IMR-90 (cell line): ENCODE data around the gene MAML3. TPM values are rescaled to one million over a fixed set of nuclear protein-coding genes. Genes with fewer than 3 reads are reported as not detected.

Experiments used
- ATAC-seq: fragments of 200-7000 bp; cut with Tn5 transposase; 2 replicates; pipeline ENCODE4 v1.9.1; 2020; ENCODE audit warnings: low read depth, mild to moderate bottlenecking, moderate library complexity
- BruUV-seq: library from RNA; stranded (reverse); fragments of 400-500 nt; replicated peaks from 2 replicates; lab custom pipeline; 2021; lab: Mats Ljungman, UMichigan
- CTCF ChIA-PET: fragments of 300-600 bp; formaldehyde crosslinking; extraction: SDS; loops from one replicate; lab custom pipeline; 2021; ENCODE audit warnings: antibody characterized with exemption; lab: Yijun Ruan, JAX
- POLR2A ChIA-PET: fragments of 300-600 bp; sonication (Branson Sonifier 250); formaldehyde crosslinking; loops from one replicate; lab custom pipeline; 2022; ENCODE audit warnings: antibody characterized with exemption; ENCODE audit not compliant: unreplicated experiment; lab: Charles Lee
- DNase-seq: peaks from one replicate; pipeline ENCODE4 v3.0.0; 2013
- H2AFZ ChIP-seq: replicated peaks from 2 replicates; pipeline ENCODE3; 2013; ENCODE audit warnings: low read length, mild to moderate bottlenecking; ENCODE audit not compliant: poor library complexity
- H2AK5ac ChIP-seq: 2 replicates; pipeline ENCODE4 v1.6.1; 2013; ENCODE audit warnings: low read depth, low read length, inconsistent platforms
- H2AK9ac ChIP-seq: replicated peaks from 2 replicates; pipeline ENCODE3; 2013; ENCODE audit warnings: mild to moderate bottlenecking, low read depth, low read length, moderate library complexity; ENCODE audit not compliant: poor library complexity
- H2BK120ac ChIP-seq: 2 replicates; pipeline ENCODE4 v1.6.1; 2013; ENCODE audit warnings: low read depth, low read length, inconsistent platforms
- H2BK15ac ChIP-seq: 3 replicates; pipeline ENCODE4 v1.6.1; 2013; ENCODE audit warnings: low read depth, low read length, inconsistent platforms
- H2BK20ac ChIP-seq: 2 replicates; pipeline ENCODE4 v1.6.1; 2013; ENCODE audit warnings: low read depth, mild to moderate bottlenecking, inconsistent platforms, low read length, moderate library complexity
- H2BK5ac ChIP-seq: 2 replicates; pipeline ENCODE4 v1.6.1; 2013; ENCODE audit warnings: mild to moderate bottlenecking, low read depth, low read length, inconsistent platforms; ENCODE audit not compliant: poor library complexity, severe bottlenecking
- H3K14ac ChIP-seq: replicated peaks from 2 replicates; pipeline ENCODE4 v1.6.1; 2013; ENCODE audit warnings: low read depth, low read length, inconsistent platforms
- H3K18ac ChIP-seq: 2 replicates; pipeline ENCODE4 v1.6.1; 2013; ENCODE audit warnings: low read depth, low read length, control low read depth
- H3K23ac ChIP-seq: 2 replicates; pipeline ENCODE4 v1.6.1; 2013; ENCODE audit warnings: low read depth, low read length, inconsistent platforms
- H3K27ac ChIP-seq: 2 replicates; pipeline ENCODE4 v1.5.1; 2013; ENCODE audit warnings: mild to moderate bottlenecking, control low read depth, low read length; ENCODE audit not compliant: insufficient read depth
- H3K27me3 ChIP-seq: 2 replicates; pipeline ENCODE4 v1.6.1; 2013; ENCODE audit warnings: low read length; ENCODE audit not compliant: control insufficient read depth, insufficient read depth
- H3K36me3 ChIP-seq: 2 replicates; pipeline ENCODE4 v1.6.1; 2013; ENCODE audit warnings: low read length, mixed read lengths; ENCODE audit not compliant: control insufficient read depth, insufficient read depth
- H3K4ac ChIP-seq: 2 replicates; pipeline ENCODE4 v1.6.1; 2013; ENCODE audit warnings: low read depth, low read length, inconsistent platforms
- H3K4me1 ChIP-seq: 2 replicates; pipeline ENCODE4 v1.6.1; 2013; ENCODE audit warnings: low read length, mixed read lengths; ENCODE audit not compliant: control insufficient read depth, insufficient read depth
- H3K4me2 ChIP-seq: 2 replicates; pipeline ENCODE4 v1.6.1; 2013; ENCODE audit warnings: low read depth, mild to moderate bottlenecking, control low read depth, low read length, moderate library complexity
- H3K4me3 ChIP-seq: 2 replicates; pipeline ENCODE4 v1.5.1; 2013; ENCODE audit warnings: low read depth, mild to moderate bottlenecking, control low read depth, low read length, moderate library complexity; ENCODE audit not compliant: insufficient read depth
- H3K56ac ChIP-seq: 2 replicates; pipeline ENCODE4 v1.6.1; 2013; ENCODE audit warnings: low read length, inconsistent platforms; ENCODE audit not compliant: insufficient read depth; ENCODE audit errors: extremely low read depth
- H3K79me1 ChIP-seq, 2 experiments: 2 replicates each; pipeline ENCODE4 v1.6.1; 2013; ENCODE audit warnings: low read length in 2 of 2, inconsistent platforms in 1 of 2, low read depth in 1 of 2
- H3K9ac ChIP-seq: 2 replicates; pipeline ENCODE4 v1.6.1; 2013; ENCODE audit warnings: low read depth, low read length, control low read depth
- H3K9me1 ChIP-seq: 2 replicates; pipeline ENCODE4 v1.6.1; 2013; ENCODE audit warnings: low read length, inconsistent platforms; ENCODE audit not compliant: insufficient read depth
- H3K9me3 ChIP-seq: 2 replicates; pipeline ENCODE4 v1.6.1; 2013; ENCODE audit warnings: low read length; ENCODE audit not compliant: control insufficient read depth, insufficient read depth
- H4K20me1 ChIP-seq: 2 replicates; pipeline ENCODE4 v1.6.1; 2013; ENCODE audit warnings: low read length, inconsistent platforms; ENCODE audit not compliant: insufficient read depth
- H4K5ac ChIP-seq: 2 replicates; pipeline ENCODE4 v1.6.1; 2013; ENCODE audit warnings: mild to moderate bottlenecking, low read depth, low read length, control low read depth
- H4K8ac ChIP-seq, 2 experiments: 2 replicates each; pipeline ENCODE4 v1.6.1; 2013; ENCODE audit warnings: low read depth in 2 of 2, low read length in 2 of 2, control low read depth in 1 of 2, inconsistent platforms in 1 of 2
- H4K91ac ChIP-seq: 2 replicates; pipeline ENCODE4 v1.6.1; 2013; ENCODE audit warnings: low read depth, low read length, inconsistent platforms; ENCODE audit not compliant: insufficient read depth
- BHLHE40 ChIP-seq: fragments of 150-350 bp; IDR thresholded peaks from 2 replicates; pipeline ENCODE4 v1.6.1; 2016; ENCODE audit warnings: mild to moderate bottlenecking, low read depth, low read length
- CEBPB ChIP-seq: IDR thresholded peaks from 2 replicates; pipeline ENCODE4 v1.6.1; 2012; ENCODE audit warnings: low read depth, low read length, improper control_type of control experiment
- CHD1 ChIP-seq: IDR thresholded peaks from 2 replicates; pipeline ENCODE4 v1.6.1; 2012; ENCODE audit warnings: low read depth, low read length, improper control_type of control experiment
- CTCF ChIP-seq: conservative IDR thresholded peaks from 2 replicates; pipeline ENCODE4 v1.5.1; 2012; ENCODE audit warnings: mild to moderate bottlenecking, low read depth, low read length, improper control_type of control experiment
- ELK1 ChIP-seq: fragments of 150-350 bp; IDR thresholded peaks from 2 replicates; pipeline ENCODE4 v1.6.1; 2016; ENCODE audit warnings: low read depth, mild to moderate bottlenecking, low read length, moderate library complexity, borderline replicate concordance
- FOS ChIP-seq: fragments of 150-350 bp; IDR thresholded peaks from 2 replicates; pipeline ENCODE4 v1.6.1; 2016; ENCODE audit warnings: low read depth, low read length
- MAFK ChIP-seq: IDR thresholded peaks from 2 replicates; pipeline ENCODE4 v1.6.1; 2012; ENCODE audit warnings: low read depth, low read length, improper control_type of control experiment
- MAZ ChIP-seq: IDR thresholded peaks from 2 replicates; pipeline ENCODE4 v1.6.1; 2012; ENCODE audit warnings: low read depth, mild to moderate bottlenecking, low read length, improper control_type of control experiment, moderate library complexity, borderline replicate concordance
- MXI1 ChIP-seq: IDR thresholded peaks from 2 replicates; pipeline ENCODE4 v1.6.1; 2012; ENCODE audit warnings: low read depth, mild to moderate bottlenecking, low read length, moderate library complexity, borderline replicate concordance
- NFE2L2 ChIP-seq: fragments of 150-350 bp; IDR thresholded peaks from 2 replicates; pipeline ENCODE4 v1.6.1; 2016; ENCODE audit warnings: low read depth, mild to moderate bottlenecking, low read length
- POLR2A ChIP-seq: IDR thresholded peaks from 2 replicates; pipeline ENCODE4 v1.6.1; 2012; ENCODE audit warnings: mild to moderate bottlenecking, low read depth, low read length
- RAD21 ChIP-seq: IDR thresholded peaks from 2 replicates; pipeline ENCODE4 v1.6.1; 2012; ENCODE audit warnings: low read length, improper control_type of control experiment
- RCOR1 ChIP-seq: IDR thresholded peaks from 2 replicates; pipeline ENCODE4 v1.6.1; 2012; ENCODE audit warnings: mild to moderate bottlenecking, low read length, improper control_type of control experiment; ENCODE audit not compliant: insufficient replicate concordance
- RFX5 ChIP-seq: IDR thresholded peaks from 2 replicates; pipeline ENCODE4 v1.8.0; 2012; ENCODE audit warnings: low read depth, mild to moderate bottlenecking, low read length, moderate library complexity
- SMC3 ChIP-seq: fragments of 150-350 bp; IDR thresholded peaks from 2 replicates; pipeline ENCODE4 v1.6.1; 2016; ENCODE audit warnings: low read depth, mild to moderate bottlenecking, antibody characterized with exemption, low read length, moderate library complexity
- USF2 ChIP-seq: fragments of 150-350 bp; IDR thresholded peaks from 2 replicates; pipeline ENCODE4 v1.6.1; 2017; ENCODE audit warnings: mild to moderate bottlenecking, antibody characterized with exemption, low read length, low read depth
- WGBS, 2 experiments: methylation state at CpG; one replicate each; pipeline versions ENCODE4 v1.1.5 to v1.1.7; 2013; ENCODE audit warnings: missing lambda C conversion rate in 2 of 2; ENCODE audit not compliant: insufficient read length in 1 of 2; ENCODE audit errors: extremely low coverage in 2 of 2; 5-methylcytosine and 5-hydroxymethylcytosine counted together
- dilution Hi-C: fragments of 300-500 bp; cut with HindIII; formaldehyde crosslinking; loops from one replicate; pipeline ENCODE4 v1.14.3; 2018; ENCODE audit warnings: low sequenced_read_pairs; ENCODE audit not compliant: unreplicated experiment
- in situ Hi-C: fragments of 300-500 bp; cut with MboI; formaldehyde crosslinking; loops from 3 replicates; pipeline ENCODE4 v1.14.3; 2019; ENCODE audit warnings: low sequenced_read_pairs, inconsistent platforms, mixed read lengths
- intact Hi-C: fragments of 100-400 bp; cut with micrococcal nuclease; formaldehyde crosslinking; loops from 2 replicates; pipeline ENCODE4 v1.10.0; 2022
- polyA plus RNA-seq, 3 experiments: library from polyadenylated mRNA; depleted of rRNA; stranded (reverse); fragments of >200 nt; gene quantifications; 2 replicates each; pipeline ENCODE4 v1.2.3, GENCODE V29; 2012; ENCODE audit warnings: low replicate concordance in 1 of 3
- total RNA-seq: library from RNA; depleted of rRNA; stranded (reverse); fragments of >200 nt; gene quantifications from 2 replicates; pipeline ENCODE4 v1.2.3, GENCODE V29; 2012

Gene MAML3
- total and polyA plus RNA-seq, 2 of the 4 experiments (the other 2 are of a cell fraction), result 0.90 to 1.7 TPM

- Histone ChIP-seq H2AK5ac (no peak overlapping the region; the same call in 1 of the 2 replicates), H2AK9ac (no peak overlapping the region), H3K9me1 (no peaks in the 10 kb centered on the region), H2BK20ac (no peak overlapping the region), H3K4ac (no peak overlapping the region), H3K4me3 (no peak overlapping the region), H3K56ac (no peak overlapping the region), H3K9ac (no peak overlapping the region), H2AFZ (no peak overlapping the region), H3K27ac (no peak overlapping the region), H2BK15ac (no peak overlapping the region), H3K18ac (no peak overlapping the region), H2BK120ac (no peak overlapping the region), H3K9me3 (no peaks in the 10 kb centered on the region), H3K27me3 (no peaks in the 10 kb centered on the region), H3K23ac (no peak overlapping the region), H4K91ac (no peak overlapping the region), H3K79me1 (no peaks in the 10 kb centered on the region), H4K5ac (no peak overlapping the region), H3K4me2 (no peak overlapping the region), H4K20me1 (no peaks in the 10 kb centered on the region), H3K4me1 (peaks cover 2% of the 10 kb centered on the region; the same call in 1 of the 2 replicates), H4K8ac (no peak overlapping the region), H2BK5ac (no peak overlapping the region), H3K36me3 (no peaks in the 10 kb centered on the region), H3K14ac (no peak overlapping the region)
- DNase-seq (peak; percentile 48), ATAC-seq (peak; percentile 35)
- in situ Hi-C loops, result no loop called here
- 100% methylated on average over 1 of the region's 10 CpGs for WGBS, 2 experiments
- BruUV-seq, result no TSS peak
- intact Hi-C loops, result no loop called here
- TF ChIP-seq USF2, result no peak
- no peak for TF ChIP-seq RCOR1
- TF ChIP-seq CEBPB, result no peak
- TF ChIP-seq RFX5, result no peak
- TF ChIP-seq FOS, result no peak
- no peak for TF ChIP-seq NFE2L2
- no peak for TF ChIP-seq MAZ
- TF ChIP-seq MAFK, result no peak
- no peak for TF ChIP-seq POLR2A
- no peak for TF ChIP-seq RAD21
- TF ChIP-seq MXI1, result no peak
- no peak for TF ChIP-seq BHLHE40
- TF ChIP-seq CTCF, result no peak
- no peak for TF ChIP-seq CHD1
- no peak for TF ChIP-seq ELK1
- no peak for TF ChIP-seq SMC3
- ChIA-PET CTCF (no interaction called here), POLR2A (no interaction called here)
- dilution Hi-C loops, result no loop called here
These were observed 219.8 kb downstream of the MAML3 start for GRCh38 chr4:139934057-139934707.
